Measurements from ENCODE around the gene NHEJ1.

The NHEJ1 gene, protein sequence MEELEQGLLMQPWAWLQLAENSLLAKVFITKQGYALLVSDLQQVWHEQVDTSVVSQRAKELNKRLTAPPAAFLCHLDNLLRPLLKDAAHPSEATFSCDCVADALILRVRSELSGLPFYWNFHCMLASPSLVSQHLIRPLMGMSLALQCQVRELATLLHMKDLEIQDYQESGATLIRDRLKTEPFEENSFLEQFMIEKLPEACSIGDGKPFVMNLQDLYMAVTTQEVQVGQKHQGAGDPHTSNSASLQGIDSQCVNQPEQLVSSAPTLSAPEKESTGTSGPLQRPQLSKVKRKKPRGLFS

DNA sequence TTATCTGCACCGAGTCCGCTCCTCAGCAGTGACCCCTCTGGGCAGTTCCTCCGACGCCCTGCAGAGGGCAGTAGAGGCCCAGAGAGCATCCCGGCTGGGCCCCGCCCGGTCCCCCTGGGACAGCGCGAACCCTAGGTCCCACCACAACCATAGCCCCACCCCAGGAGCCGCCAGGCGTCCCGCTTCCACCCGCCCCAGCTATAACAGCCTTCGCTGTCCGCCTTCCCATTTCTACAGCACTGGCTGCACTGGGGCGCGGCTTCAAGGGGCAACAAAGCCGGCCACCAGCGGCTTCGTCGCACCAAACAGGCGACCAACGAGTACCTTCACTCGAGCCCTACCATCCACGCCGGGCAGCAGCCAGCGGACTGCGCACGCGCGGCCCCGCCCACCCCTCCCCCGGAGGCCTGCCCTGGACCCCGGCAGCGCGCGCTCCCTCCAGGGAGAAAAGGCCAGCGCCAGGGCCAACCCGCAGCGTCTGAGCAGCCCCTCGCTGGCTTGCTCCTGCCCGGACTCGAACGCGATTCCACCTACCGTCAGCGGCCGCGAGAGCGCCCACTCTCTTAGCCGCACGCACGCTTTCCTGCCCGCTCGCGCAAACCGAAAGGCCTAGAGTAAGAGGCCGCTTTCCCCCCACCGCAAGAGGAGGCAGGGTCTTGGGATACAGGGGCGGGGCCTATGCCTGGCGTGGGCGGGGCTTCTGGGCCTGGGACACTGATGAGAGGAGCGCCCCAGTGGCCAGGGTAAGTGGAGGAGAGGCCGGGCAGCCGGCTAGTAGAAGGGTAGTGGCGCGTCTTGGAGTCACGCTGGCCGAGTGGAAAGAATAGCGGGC is at the start of gene NHEJ1:
Gene NHEJ1 (minus strand): TSS at position 630 of the 832 bp plus-strand sequence. CDS start 2,453 bp downstream, outside the sequence.
- H3K4me1 Mint-ChIP-seq, result peaks cover 15% of the 10 kb centered on the region
- peaks cover 39% of the 10 kb centered on the region for H3K27me3 Mint-ChIP-seq (ENCODE audit: low read depth, poor library complexity)
- DNase-seq, result peak; percentile 97
- peak within 1 kb of the TSS; percentile 89 for H3K4me3 Mint-ChIP-seq
- TF ChIP-seq, protein P1, sequence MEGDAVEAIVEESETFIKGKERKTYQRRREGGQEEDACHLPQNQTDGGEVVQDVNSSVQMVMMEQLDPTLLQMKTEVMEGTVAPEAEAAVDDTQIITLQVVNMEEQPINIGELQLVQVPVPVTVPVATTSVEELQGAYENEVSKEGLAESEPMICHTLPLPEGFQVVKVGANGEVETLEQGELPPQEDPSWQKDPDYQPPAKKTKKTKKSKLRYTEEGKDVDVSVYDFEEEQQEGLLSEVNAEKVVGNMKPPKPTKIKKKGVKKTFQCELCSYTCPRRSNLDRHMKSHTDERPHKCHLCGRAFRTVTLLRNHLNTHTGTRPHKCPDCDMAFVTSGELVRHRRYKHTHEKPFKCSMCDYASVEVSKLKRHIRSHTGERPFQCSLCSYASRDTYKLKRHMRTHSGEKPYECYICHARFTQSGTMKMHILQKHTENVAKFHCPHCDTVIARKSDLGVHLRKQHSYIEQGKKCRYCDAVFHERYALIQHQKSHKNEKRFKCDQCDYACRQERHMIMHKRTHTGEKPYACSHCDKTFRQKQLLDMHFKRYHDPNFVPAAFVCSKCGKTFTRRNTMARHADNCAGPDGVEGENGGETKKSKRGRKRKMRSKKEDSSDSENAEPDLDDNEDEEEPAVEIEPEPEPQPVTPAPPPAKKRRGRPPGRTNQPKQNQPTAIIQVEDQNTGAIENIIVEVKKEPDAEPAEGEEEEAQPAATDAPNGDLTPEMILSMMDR (IDR thresholded peaks at IDR 0.05), result peak; percentile 99
- H3K36me3 Mint-ChIP-seq (ENCODE audit: low read depth), result peaks cover 10% of the 10 kb centered on the region
- no peaks in the 10 kb centered on the region for H3K9me3 Mint-ChIP-seq
- peak within 1 kb of the TSS; percentile 98 for H3K27ac Mint-ChIP-seq

DNA sequence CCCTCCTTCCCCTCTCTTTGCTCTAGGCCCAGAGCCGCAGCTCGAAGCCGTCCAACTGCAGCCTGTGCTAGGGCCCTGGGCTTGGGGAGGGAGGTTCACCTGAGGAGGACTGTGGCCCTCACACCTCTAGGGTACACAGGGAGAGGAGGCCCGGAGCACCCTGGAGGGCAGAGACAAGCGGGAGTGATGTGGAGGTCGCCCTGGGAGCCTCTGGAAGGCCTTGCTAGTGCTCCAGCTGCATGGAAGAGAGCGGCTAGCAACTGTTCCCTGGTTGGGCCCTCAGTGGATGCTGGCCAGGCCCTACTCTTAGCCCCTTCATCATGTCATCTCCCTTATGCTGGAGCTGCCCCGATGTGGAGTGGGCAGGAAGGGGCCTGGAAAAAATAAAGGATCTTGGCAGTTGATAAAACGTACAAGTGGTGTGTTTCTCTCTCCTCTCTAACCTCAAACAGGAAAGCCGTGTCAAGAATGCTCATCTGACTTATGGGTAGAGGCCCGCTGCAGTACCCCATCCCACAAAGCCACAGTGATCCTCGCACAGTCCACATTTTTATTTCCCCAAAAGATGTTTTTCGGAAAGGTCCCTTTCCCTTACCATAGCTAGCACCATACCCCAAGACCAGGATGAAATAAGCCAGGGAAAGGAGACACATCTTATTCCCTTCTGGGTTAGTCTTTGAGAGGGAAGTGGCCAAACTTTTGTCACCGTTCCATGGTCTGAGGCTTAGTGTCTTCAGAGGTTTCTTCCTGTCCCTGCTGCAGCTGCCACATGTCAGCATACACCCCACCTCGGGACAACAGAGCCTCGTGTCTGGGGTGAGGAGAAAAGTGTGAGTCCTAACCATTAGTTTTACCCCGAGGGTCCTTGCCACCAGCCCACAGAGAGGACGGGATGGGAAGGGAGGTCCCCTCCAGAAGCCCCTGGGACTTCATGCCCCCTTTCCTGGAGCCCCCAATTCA is 48.9 kb upstream of the NHEJ1 start:
- Mint-ChIP-seq H3K4me3 (no peak overlapping the region), H3K4me1 (peaks cover 23% of the 10 kb centered on the region), H3K36me3 (ENCODE audit: low read depth) (peaks cover 32% of the 10 kb centered on the region), H3K27ac (no peak overlapping the region), H3K27me3 (ENCODE audit: low read depth, poor library complexity) (no peaks in the 10 kb centered on the region), H3K9me3 (peaks cover 1% of the 10 kb centered on the region)
- TF ChIP-seq, protein P1 (IDR thresholded peaks at IDR 0.05), result no peak
- DNase-seq, result no peak

DNA sequence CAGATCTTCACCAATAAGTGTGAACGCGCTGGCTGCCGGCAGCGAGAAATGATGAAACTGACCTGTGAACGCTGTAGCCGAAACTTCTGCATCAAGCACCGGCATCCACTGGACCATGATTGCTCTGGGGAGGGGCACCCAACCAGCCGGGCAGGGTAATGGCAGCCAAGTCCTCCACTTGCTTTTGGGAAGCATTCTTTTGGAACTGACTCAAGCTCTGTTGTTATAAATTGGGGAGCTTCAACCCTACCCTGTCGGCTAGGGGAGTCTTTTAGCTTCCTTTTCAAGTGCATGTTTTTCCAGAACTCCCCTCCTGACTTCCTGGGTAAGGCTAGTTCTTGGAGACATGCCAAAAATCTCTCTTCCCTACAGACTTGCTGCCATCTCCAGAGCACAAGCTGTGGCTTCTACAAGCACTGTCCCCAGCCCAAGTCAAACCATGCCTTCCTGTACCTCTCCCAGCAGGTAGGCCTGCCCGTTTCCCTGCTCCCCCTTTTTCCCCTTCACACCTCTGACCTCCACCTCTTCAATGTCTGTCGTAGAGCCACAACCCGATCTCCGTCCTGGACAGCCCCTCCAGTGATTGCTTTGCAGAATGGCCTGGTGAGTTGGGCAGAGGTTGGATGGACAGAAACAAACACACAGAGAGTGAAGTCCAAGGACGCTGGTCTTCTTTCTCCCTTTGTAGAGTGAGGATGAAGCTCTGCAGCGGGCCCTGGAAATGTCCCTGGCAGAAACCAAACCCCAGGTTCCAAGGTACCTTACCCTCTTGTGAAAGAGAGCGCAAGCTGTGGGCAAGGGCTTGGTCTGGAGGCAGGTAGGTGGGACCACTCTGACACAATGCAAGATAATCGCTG is 47.5 kb upstream of the NHEJ1 start:
- H3K27ac Mint-ChIP-seq, result peak overlapping the region; percentile 83
- H3K4me1 Mint-ChIP-seq, result peaks cover 23% of the 10 kb centered on the region
- H3K27me3 Mint-ChIP-seq (ENCODE audit: low read depth, poor library complexity), result no peaks in the 10 kb centered on the region
- peak overlapping the region; percentile 83 for H3K4me3 Mint-ChIP-seq
- DNase-seq, result no peak
- peaks cover 23% of the 10 kb centered on the region for H3K36me3 Mint-ChIP-seq (ENCODE audit: low read depth)
- TF ChIP-seq, protein P1 (IDR thresholded peaks at IDR 0.05), result no peak
- H3K9me3 Mint-ChIP-seq, result peaks cover 11% of the 10 kb centered on the region

DNA sequence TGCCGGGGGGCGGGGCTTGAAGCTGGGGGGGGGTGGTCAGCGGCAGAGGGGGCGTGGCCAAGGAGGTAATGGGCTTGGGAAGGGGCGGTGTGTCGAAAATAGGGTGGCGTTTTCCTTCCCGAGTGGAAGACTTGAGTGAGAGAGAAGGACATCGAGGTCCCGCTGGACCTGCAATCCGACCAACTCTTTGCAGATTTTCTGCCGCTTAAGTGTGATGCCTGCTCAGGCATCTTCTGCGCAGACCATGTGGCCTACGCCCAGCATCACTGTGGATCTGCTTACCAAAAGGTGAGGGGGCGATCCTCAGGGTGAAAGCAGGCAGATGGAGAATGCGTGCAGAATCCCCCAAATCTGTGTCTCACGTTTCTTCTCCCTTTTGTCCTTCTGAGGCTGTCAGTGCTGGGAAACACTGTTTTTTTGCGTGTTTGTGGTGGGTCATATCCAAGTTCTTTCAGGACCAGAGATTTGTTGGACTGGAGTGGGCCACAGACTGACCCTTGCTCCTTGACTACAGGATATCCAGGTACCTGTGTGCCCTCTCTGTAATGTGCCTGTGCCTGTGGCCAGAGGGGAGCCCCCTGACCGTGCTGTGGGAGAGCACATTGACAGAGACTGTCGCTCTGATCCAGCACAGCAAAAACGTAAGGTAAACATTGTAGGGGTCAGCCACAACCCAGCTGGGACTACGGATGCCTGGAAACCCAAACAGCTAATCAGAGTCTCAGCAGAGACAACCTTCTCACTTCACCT is 46.7 kb upstream of the NHEJ1 start:
- no peaks in the 10 kb centered on the region for H3K27me3 Mint-ChIP-seq (ENCODE audit: low read depth, poor library complexity)
- peaks cover 15% of the 10 kb centered on the region for H3K9me3 Mint-ChIP-seq
- H3K36me3 Mint-ChIP-seq (ENCODE audit: low read depth), result peaks cover 17% of the 10 kb centered on the region
- H3K27ac Mint-ChIP-seq, result peak overlapping the region; percentile 64
- H3K4me1 Mint-ChIP-seq, result peaks cover 23% of the 10 kb centered on the region
- H3K4me3 Mint-ChIP-seq, result peak overlapping the region; percentile 83
- DNase-seq, result no peak
- TF ChIP-seq, protein P1 (IDR thresholded peaks at IDR 0.05), result no peak
